ENCODE results near the gene RELN. TPM values are rescaled to one million over a fixed set of nuclear protein-coding genes. Genes with fewer than 3 reads are reported as not detected.

The RELN gene
- total and polyA plus RNA-seq, 5 donors: 1.1 to 4.1 (median 1.4) TPM

DNA sequence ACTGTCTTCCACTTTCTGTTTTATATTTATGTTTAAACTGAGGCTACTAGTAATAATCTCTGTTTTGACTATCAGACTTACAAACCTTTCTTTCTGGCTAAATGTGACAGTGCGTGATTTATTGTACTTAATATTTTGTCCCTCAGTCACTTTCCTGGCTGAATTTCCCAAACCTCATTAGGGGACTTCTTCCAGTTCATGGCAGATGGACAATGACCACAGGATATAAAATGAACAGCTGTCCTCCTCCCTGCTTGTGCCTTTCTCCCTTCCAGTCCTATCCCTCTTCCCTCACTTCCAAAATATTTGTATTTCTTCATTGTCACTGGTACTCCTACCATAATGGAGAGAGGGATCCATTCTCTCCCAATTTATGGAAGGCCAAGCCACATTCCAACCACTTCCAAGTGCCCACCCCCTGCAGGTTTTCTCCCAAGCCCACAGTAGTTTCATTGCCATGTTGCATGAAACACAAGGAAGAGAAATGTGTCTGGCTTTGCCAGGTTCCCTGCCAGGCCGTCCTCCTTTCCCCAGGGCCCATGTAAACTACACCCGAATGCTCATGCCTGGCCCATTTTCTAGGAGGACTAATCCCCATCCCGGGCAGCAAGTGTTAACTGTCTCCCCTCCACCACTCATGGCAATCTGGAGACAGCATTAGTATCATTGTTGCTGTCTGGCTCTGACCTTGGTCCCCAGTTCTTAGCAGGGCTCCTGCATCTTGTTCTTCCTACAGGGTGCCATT is 273.9 kb downstream of the RELN start:
- Histone ChIP-seq H3K27ac (ENCODE audit: low read length) (no peak overlapping the region), H3K4me3 (ENCODE audit: low read length) (no peak overlapping the region), H3K27me3 (ENCODE audit: control insufficient read depth, insufficient read depth) (no peaks in the 10 kb centered on the region), H3K4me1 (ENCODE audit: control insufficient read depth, insufficient read depth, low read length) (no peaks in the 10 kb centered on the region), H3K9me3 (ENCODE audit: control insufficient read depth, low read length) (no peaks in the 10 kb centered on the region)
- DNase-seq: no peak
- intact Hi-C loops (cut with DNase I): no loop called here
- 81% methylated on average over 4 of the region's 4 CpGs for WGBS
- ATAC-seq: no peak

DNA sequence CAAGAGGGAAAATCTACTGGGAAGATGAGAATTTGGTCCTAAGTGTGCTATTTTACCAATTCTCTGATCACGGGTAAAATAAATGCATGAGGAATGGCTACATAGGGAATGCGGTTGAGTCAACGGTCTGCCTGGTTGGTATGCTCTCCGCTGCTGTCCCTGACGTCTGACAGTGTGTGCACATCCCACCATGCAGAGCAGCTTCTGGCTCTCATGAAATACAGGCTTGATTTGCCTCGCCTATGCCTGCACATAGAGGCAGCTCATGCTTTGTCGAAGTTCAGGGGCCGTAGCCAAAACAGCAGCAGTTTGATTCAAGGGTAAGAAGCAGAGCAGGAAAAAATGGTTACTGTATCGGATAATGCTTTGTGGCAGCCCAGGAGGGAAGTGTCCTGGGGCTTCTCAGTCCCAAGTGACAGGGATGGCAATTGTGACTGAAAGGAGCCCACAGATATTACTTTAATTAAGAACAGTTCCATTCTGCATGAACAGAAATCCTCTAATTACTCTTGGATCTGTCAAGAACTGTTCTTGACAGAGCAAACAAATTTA is 275.0 kb downstream of the RELN start:
- ATAC-seq (no peak), DNase-seq (no peak)
- 80% methylated on average over 9 of the region's 9 CpGs for WGBS
- intact Hi-C loops (cut with DNase I): no loop called here
- Histone ChIP-seq H3K9me3 (ENCODE audit: control insufficient read depth, low read length) (no peaks in the 10 kb centered on the region), H3K4me3 (ENCODE audit: low read length) (no peak overlapping the region), H3K27me3 (ENCODE audit: control insufficient read depth, insufficient read depth) (no peaks in the 10 kb centered on the region), H3K4me1 (ENCODE audit: control insufficient read depth, insufficient read depth, low read length) (no peaks in the 10 kb centered on the region), H3K27ac (ENCODE audit: low read length) (no peak overlapping the region)

DNA sequence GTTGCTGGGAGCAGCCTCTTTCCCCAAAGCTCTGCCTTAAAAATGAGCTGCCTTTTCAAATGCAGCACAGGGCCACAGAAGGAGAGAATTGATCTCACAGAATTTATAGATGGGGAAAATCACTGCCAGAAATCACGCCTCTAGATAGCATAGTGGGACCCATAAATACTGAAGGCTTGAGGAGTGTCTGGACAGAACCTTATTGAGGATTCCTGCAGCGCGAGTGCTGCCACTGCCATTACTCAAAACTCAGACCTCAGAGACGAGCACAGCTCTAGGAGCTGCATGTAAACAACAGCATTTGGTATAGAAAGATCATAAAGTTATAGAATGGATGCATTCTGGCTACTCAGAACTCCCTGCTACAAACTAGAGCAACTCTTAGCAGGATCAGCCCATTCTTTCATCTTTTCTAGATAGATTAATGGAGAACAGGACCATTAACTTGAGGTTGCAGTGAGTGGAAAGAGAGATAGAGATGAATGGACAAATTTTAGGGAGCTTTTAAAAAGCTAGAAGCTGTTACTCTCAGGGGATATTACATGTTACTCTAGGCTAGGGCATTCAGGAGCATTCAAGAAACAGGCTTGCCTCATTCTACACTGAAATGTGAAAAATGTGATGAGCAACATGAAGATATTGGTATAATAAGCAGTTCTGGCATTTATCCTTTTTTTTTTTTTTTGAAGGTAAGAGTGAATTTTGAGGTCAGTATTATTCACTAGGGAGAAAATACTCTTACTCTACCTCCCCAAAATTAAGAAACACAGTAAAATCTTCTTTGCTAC is 276.3 kb downstream of the RELN start:
- no peaks in the 10 kb centered on the region for H3K4me1 ChIP-seq (ENCODE audit: control insufficient read depth, insufficient read depth, low read length)
- no peak overlapping the region for H3K27ac ChIP-seq (ENCODE audit: low read length)
- no peaks in the 10 kb centered on the region for H3K27me3 ChIP-seq (ENCODE audit: control insufficient read depth, insufficient read depth)
- no peak for ATAC-seq
- DNase-seq: no peak
- H3K4me3 ChIP-seq (ENCODE audit: low read length): no peak overlapping the region
- intact Hi-C loops (cut with DNase I): no loop called here
- H3K9me3 ChIP-seq (ENCODE audit: control insufficient read depth, low read length): no peaks in the 10 kb centered on the region
- 80% methylated on average over 4 of the region's 4 CpGs for WGBS

DNA sequence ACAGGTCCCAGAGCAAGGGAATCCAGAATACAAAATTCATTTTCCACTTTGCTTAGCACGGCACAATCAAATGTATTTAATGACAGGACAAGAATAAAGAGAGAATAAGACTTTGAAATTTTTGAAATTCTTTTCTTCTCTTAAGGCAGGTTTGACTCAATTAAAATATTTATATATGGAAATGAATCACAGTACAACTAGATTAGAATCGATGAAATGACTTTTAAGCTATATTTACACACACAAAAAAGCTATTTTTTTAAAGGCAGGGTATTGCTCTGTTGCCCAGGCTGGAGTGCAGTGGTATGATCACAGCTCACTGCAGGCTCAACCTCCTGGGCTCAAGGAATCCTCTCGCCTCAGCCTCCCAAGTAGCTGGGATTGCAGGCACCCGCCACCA is 278.0 kb downstream of the RELN start:
- 85% methylated on average over 4 of the region's 4 CpGs for WGBS
- DNase-seq: no peak
- H3K27ac ChIP-seq (ENCODE audit: low read length): no peak overlapping the region
- ATAC-seq: no peak
- no peak overlapping the region for H3K4me3 ChIP-seq (ENCODE audit: low read length)
- no peaks in the 10 kb centered on the region for H3K4me1 ChIP-seq (ENCODE audit: control insufficient read depth, insufficient read depth, low read length)
- no peaks in the 10 kb centered on the region for H3K27me3 ChIP-seq (ENCODE audit: control insufficient read depth, insufficient read depth)
- H3K9me3 ChIP-seq (ENCODE audit: control insufficient read depth, low read length): no peaks in the 10 kb centered on the region
- intact Hi-C loops (cut with DNase I): no loop called here

DNA sequence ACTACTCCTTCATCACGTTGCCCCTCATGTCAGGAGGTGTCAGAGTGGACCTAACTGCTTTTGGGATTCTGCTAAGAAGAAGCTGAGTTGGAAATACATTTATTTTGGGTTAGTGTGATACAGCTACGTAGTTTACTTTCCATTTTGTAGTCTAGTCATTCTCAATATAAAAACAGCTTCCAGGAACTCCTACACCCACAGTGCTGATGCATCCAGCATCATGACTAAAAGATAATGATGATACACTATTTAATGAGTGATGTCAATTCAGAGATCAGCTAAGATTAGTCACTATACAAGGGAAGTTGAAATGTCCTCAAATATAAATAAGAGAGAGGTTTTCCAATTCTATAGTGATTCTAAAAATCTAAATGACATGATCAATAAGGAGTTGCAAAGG is 279.2 kb downstream of the RELN start:
- DNase-seq (no peak), ATAC-seq (no peak)
- no peaks in the 10 kb centered on the region for H3K4me1 ChIP-seq (ENCODE audit: control insufficient read depth, insufficient read depth, low read length)
- H3K27me3 ChIP-seq (ENCODE audit: control insufficient read depth, insufficient read depth): no peaks in the 10 kb centered on the region
- 70% methylated on average over 2 of the region's 2 CpGs for WGBS
- H3K27ac ChIP-seq (ENCODE audit: low read length): no peak overlapping the region
- no peak overlapping the region for H3K4me3 ChIP-seq (ENCODE audit: low read length)
- intact Hi-C loops (cut with DNase I): no loop called here
- H3K9me3 ChIP-seq (ENCODE audit: control insufficient read depth, low read length): no peaks in the 10 kb centered on the region

DNA sequence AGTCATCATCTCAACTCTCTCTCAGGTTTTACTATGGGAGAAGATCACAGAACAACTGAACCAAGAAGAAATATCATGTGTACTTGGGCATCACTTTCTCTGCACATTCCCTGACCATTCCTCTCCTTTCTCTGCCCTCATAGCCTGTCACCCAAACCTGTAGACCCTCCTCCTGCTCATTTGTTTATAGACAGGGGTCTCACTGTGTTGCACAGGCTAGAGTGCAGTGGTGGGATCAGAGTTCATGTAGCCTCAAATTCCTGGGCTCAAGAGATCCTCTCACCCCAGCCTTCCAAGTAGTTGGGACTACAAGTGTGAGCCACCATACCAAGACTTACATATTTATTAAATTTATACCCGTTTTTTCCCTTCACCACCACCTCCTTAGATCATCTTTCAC is 282.7 kb downstream of the RELN start:
- DNase-seq: no peak
- no peaks in the 10 kb centered on the region for H3K4me1 ChIP-seq (ENCODE audit: control insufficient read depth, insufficient read depth, low read length)
- intact Hi-C loops (cut with DNase I): no loop called here
- no peak overlapping the region for H3K27ac ChIP-seq (ENCODE audit: low read length)
- 62% methylated on average over 1 of the region's 1 CpG for WGBS
- no peaks in the 10 kb centered on the region for H3K9me3 ChIP-seq (ENCODE audit: control insufficient read depth, low read length)
- no peak overlapping the region for H3K4me3 ChIP-seq (ENCODE audit: low read length)
- no peaks in the 10 kb centered on the region for H3K27me3 ChIP-seq (ENCODE audit: control insufficient read depth, insufficient read depth)
- no peak for ATAC-seq

DNA sequence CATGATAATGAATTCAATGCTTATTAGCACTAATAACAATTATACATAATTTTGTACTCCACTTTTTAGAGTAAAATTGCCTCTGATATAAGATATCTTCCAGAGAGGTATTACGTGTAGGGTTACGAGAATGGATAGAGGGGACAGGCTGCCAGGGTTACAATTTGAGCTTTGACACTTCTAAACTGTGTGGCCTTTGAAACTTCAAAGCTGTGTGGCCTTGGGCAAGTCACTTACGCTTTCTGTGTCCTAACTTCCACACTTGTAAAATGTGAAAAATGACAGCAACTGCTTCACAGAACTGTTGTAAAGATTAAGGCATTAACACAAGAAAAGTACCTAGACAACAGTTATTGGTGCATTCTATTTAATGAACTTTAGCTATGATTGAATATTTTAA is 283.9 kb downstream of the RELN start:
- WGBS: 87% methylated on average over 3 of the region's 3 CpGs

DNA sequence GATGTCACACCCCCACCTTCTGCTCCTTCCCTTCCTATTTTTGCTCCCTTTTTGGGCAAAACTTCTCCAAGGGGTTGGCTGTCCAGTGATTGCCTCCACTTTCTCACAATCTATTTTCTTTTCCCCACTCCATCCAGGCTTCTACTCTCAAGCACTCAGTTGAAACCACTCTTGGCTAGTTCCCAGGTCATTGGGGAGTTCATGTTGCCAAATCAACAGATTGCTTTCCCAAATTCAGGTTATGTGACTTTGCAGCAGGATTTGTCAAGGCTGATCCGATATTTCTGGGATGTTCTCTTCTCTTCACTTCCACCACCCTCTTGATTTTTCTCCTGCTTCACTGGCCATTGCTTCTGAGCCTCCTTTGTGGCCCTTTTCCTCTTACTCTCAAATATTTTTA is 284.8 kb downstream of the RELN start:
- intact Hi-C loops (cut with DNase I): no loop called here
- DNase-seq: no peak
- no peak overlapping the region for H3K4me3 ChIP-seq (ENCODE audit: low read length)
- no peak for ATAC-seq
- H3K27me3 ChIP-seq (ENCODE audit: control insufficient read depth, insufficient read depth): peaks cover 2% of the 10 kb centered on the region
- no peaks in the 10 kb centered on the region for H3K9me3 ChIP-seq (ENCODE audit: control insufficient read depth, low read length)
- no peak overlapping the region for H3K27ac ChIP-seq (ENCODE audit: low read length)
- WGBS: 58% methylated on average over 1 of the region's 1 CpG
- no peaks in the 10 kb centered on the region for H3K4me1 ChIP-seq (ENCODE audit: control insufficient read depth, insufficient read depth, low read length)

More for the DNA sequence above, 283.9 kb downstream of the RELN start:
- ATAC-seq: no peak
- no peak for DNase-seq
- Histone ChIP-seq H3K9me3 (ENCODE audit: control insufficient read depth, low read length) (no peaks in the 10 kb centered on the region), H3K27ac (ENCODE audit: low read length) (no peak overlapping the region), H3K4me1 (ENCODE audit: control insufficient read depth, insufficient read depth, low read length) (no peaks in the 10 kb centered on the region), H3K27me3 (ENCODE audit: control insufficient read depth, insufficient read depth) (no peaks in the 10 kb centered on the region), H3K4me3 (ENCODE audit: low read length) (no peak overlapping the region)
- intact Hi-C loops (cut with DNase I): no loop called here

DNA sequence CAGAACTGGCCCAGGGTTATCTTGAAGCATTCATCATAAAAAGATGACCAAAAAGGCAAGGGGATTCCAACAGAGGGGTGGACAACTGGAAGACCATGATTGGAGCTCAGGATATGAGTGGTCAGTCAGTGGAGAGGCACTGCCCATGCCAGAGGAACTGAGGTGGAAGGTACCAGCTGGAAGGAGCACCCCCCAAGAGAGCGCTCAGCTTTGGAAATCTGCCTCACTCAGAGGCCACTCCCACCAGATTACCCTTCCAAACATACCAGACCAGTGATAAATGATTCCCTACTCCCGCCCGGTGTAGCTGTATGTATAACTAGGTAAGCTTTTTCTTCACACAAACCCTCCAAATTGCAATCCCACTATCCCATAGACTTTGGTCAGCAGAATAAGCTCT is 286.5 kb downstream of the RELN start:
- no peaks in the 10 kb centered on the region for H3K4me1 ChIP-seq (ENCODE audit: control insufficient read depth, insufficient read depth, low read length)
- 73% methylated on average over 3 of the region's 3 CpGs for WGBS
- no peaks in the 10 kb centered on the region for H3K9me3 ChIP-seq (ENCODE audit: control insufficient read depth, low read length)
- ATAC-seq (no peak), DNase-seq (no peak)
- no peak overlapping the region for H3K4me3 ChIP-seq (ENCODE audit: low read length)
- peaks cover 2% of the 10 kb centered on the region for H3K27me3 ChIP-seq (ENCODE audit: control insufficient read depth, insufficient read depth)
- intact Hi-C loops (cut with DNase I): no loop called here
- no peak overlapping the region for H3K27ac ChIP-seq (ENCODE audit: low read length)

DNA sequence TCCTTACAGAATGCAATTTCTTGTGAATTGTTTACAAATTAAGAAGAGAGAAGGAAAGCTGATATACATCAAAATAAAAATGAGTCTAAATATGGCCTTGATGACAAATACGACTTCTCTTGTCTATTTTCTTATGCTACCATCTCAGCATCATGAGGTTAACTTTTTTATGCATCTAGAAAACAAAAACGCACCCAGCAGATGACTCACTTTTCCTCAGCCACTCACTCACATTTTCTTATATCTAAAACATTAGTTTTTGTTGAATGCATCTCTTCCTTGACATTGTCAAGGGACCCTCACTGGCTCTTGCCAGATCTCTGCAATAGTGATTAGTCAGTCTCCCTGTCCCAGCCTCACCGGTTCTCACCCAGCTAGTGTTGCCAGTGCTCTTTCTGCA is 287.0 kb downstream of the RELN start:
- Histone ChIP-seq H3K4me3 (ENCODE audit: low read length) (no peak overlapping the region), H3K27ac (ENCODE audit: low read length) (no peak overlapping the region), H3K27me3 (ENCODE audit: control insufficient read depth, insufficient read depth) (peaks cover 2% of the 10 kb centered on the region), H3K9me3 (ENCODE audit: control insufficient read depth, low read length) (no peaks in the 10 kb centered on the region), H3K4me1 (ENCODE audit: control insufficient read depth, insufficient read depth, low read length) (no peaks in the 10 kb centered on the region)
- DNase-seq: no peak
- no peak for ATAC-seq
- intact Hi-C loops (cut with DNase I): no loop called here
- WGBS: 58% methylated on average over 3 of the region's 3 CpGs

DNA sequence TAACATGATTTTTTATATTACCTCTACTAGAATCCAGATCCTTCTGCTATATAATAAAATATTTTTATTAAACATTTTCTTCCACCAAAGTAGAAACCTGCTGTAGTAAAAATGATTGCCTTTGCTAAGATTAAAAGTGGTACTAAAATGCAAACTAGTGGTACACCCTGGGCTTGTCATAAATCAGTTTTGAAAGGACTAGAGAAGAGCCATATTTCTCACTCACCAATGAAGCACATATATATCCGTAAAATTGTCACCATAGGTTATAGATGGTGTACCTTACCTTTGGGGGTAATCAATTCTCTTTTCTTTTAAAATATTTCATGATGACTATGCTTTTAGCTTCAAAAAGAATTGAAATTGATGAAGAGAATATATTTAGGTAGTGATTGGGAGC is 290.4 kb downstream of the RELN start:
- H3K27ac ChIP-seq (ENCODE audit: low read length): no peak overlapping the region
- H3K27me3 ChIP-seq (ENCODE audit: control insufficient read depth, insufficient read depth): peaks cover 2% of the 10 kb centered on the region
- no peaks in the 10 kb centered on the region for H3K4me1 ChIP-seq (ENCODE audit: control insufficient read depth, insufficient read depth, low read length)
- H3K4me3 ChIP-seq (ENCODE audit: low read length): no peak overlapping the region
- 93% methylated on average over 1 of the region's 1 CpG for WGBS
- no peak for DNase-seq
- no peaks in the 10 kb centered on the region for H3K9me3 ChIP-seq (ENCODE audit: control insufficient read depth, low read length)
- no peak for ATAC-seq
- intact Hi-C loops (cut with DNase I): no loop called here
